ENCODE results near the gene THAP8. TPM values are rescaled to one million over a fixed set of nuclear protein-coding genes. Genes with fewer than 3 reads are reported as not detected.

THAP8 gene
- total and polyA plus RNA-seq, 2 donors (not counting 3 experiments of a cell fraction or from before 2014, with no cell fraction given) = 2.9 to 6.6 TPM

- no peak for DNase-seq (ENCODE audit: low read depth, low spot score)
- no peaks in the 10 kb centered on the region for H3K27me3 ChIP-seq (ENCODE audit: control insufficient read depth in 2 of 2, insufficient read depth in 2 of 2, low read length in 2 of 2)
- H2AFZ ChIP-seq (ENCODE audit: low read depth, low read length) = no peak overlapping the region
- H3K4me1 ChIP-seq (ENCODE audit: control insufficient read depth, extremely low read depth, insufficient read depth, low read length) = no peaks in the 10 kb centered on the region
- intact Hi-C loops (cut with micrococcal nuclease) = no loop called here
- ChIA-PET CTCF (no interaction called here), POLR2A (no interaction called here)
- FAIRE-seq = no peak
- BruUV-seq (replicated peaks) = no TSS peak
- no peak overlapping the region for H3K27ac ChIP-seq (ENCODE audit: insufficient read depth, low read depth, low read length)
- TF ChIP-seq MYC (IDR thresholded peaks at IDR 0.05; ENCODE audit: low read depth, low read length) (no peak), POLR2A (IDR thresholded peaks at IDR 0.05; ENCODE audit: low read depth, low read length) (no peak), POLR2AphosphoS5 (IDR thresholded peaks at IDR 0.05; ENCODE audit: insufficient read depth, low read depth, low read length) (no peak), FOS (IDR thresholded peaks at IDR 0.05; ENCODE audit: borderline replicate concordance, insufficient read depth, low read length) (no peak), JUN (IDR thresholded peaks at IDR 0.05; ENCODE audit: borderline replicate concordance, insufficient read depth, insufficient read length, low read depth) (no peak), CTCF (IDR thresholded peaks at IDR 0.05; ENCODE audit: extremely low read depth in 1 of 2, insufficient read depth in 1 of 2, low read depth in 1 of 2, low read length in 2 of 2) (no peak), GATA2 (IDR thresholded peaks at IDR 0.05; ENCODE audit: insufficient read depth, insufficient read length, low read depth, low read length) (no peak)
- dilution Hi-C loops (cut with MboI; ENCODE audit: extremely low pct_ligation_motif_present, low sequenced_read_pairs) = no loop called here
- no peak overlapping the region for H3K4me2 ChIP-seq (ENCODE audit: insufficient read depth, low read length)
- no peaks in the 10 kb centered on the region for H3K9me3 ChIP-seq (replicated peaks; ENCODE audit: control insufficient read depth, insufficient read depth, low read length)
- no peaks in the 10 kb centered on the region for H3K9me1 ChIP-seq (replicated peaks; ENCODE audit: control insufficient read depth, extremely low read depth, insufficient read depth, low read length)
- no peak overlapping the region for H3K9ac ChIP-seq (replicated peaks; ENCODE audit: extremely low read depth, insufficient read depth, low read length)
- no peaks in the 10 kb centered on the region for H3K79me2 ChIP-seq (ENCODE audit: control insufficient read depth, insufficient read depth, low read length)
- no peak overlapping the region for H3K4me3 ChIP-seq (replicated peaks in 1 of 3; ENCODE audit: insufficient read depth in 1 of 3, low read depth in 1 of 3, low read length in 3 of 3)
- H4K20me1 ChIP-seq (replicated peaks; ENCODE audit: control insufficient read depth, extremely low read depth, insufficient read depth, low read length) = no peaks in the 10 kb centered on the region
- peaks cover 3 to 9% of the 10 kb centered on the region in 2 experiments for H3K36me3 ChIP-seq (ENCODE audit: control insufficient read depth in 2 of 2, extremely low read depth in 1 of 2, insufficient read depth in 2 of 2, low read length in 2 of 2)
Observed at GRCh38 chr19:36099166-36099785, 45.2 kb upstream of the THAP8 start.
